Psoas muscle (tissue), 8 donors: ENCODE results near the gene RAI2. TPM values are rescaled to one million over a fixed set of nuclear protein-coding genes. Genes with fewer than 3 reads are reported as not detected.

Source experiments
- ATAC-seq, 4 donors: fragments of 200-7000 bp; cut with Tn5 transposase; one replicate each; pipeline ENCODE4 v1.9.1; 2020; ENCODE audit warnings: moderate library complexity in 3 of 4, mild to moderate bottlenecking in 2 of 4
- DNase-seq, 2 donors: peaks; one replicate each; pipeline ENCODE4 v3.0.0-alpha.2; 2020
- H3K27ac ChIP-seq: fragments of 200-600 bp; one replicate; pipeline ENCODE4 v1.8.0; 2022
- H3K27me3 ChIP-seq, 3 donors: fragments of 200-600 bp in 1 of 3; one replicate each; pipeline versions ENCODE4 v1.6.1 to v1.8.0; 2013 to 2022; ENCODE audit warnings: low read length in 2 of 3, mild to moderate bottlenecking in 2 of 3, moderate library complexity in 1 of 3; ENCODE audit not compliant: insufficient read depth in 3 of 3
- H3K36me3 ChIP-seq, 2 donors: fragments of 200-600 bp in 1 of 2; one replicate each; pipeline versions ENCODE4 v1.6.1 to v1.8.0; 2013 to 2022; ENCODE audit warnings: low read depth in 1 of 2, mild to moderate bottlenecking in 1 of 2, moderate library complexity in 1 of 2; ENCODE audit not compliant: insufficient read depth in 1 of 2
- H3K4me1 ChIP-seq: fragments of 200-600 bp; one replicate; pipeline ENCODE4 v1.8.0; 2022
- H3K4me3 ChIP-seq: fragments of 200-600 bp; one replicate; pipeline ENCODE4 v1.8.0; 2022; ENCODE audit warnings: mild to moderate bottlenecking
- H3K9me3 ChIP-seq: fragments of 200-600 bp; one replicate; pipeline ENCODE4 v1.8.0; 2022
- WGBS, 3 donors: extraction: QIAGEN DNeasy Blood & Tissue Kit; methylation state at CpG; one replicate each; pipeline versions ENCODE4 v1.1.6 to v1.1.7; 2013; 5-methylcytosine and 5-hydroxymethylcytosine counted together
- intact Hi-C, 2 donors: fragments of 100-400 bp; cut with DNase I; formaldehyde crosslinking; loops; one replicate each; pipeline versions ENCODE4 v1.11.0 to v1.14.2; 2022
- polyA plus RNA-seq, 3 donors: library from polyadenylated mRNA; stranded (reverse); fragments of 200-250 nt; gene quantifications; one replicate each; pipeline ENCODE4 v1.2.3, GENCODE V29; 2013
- total RNA-seq, 4 donors: library from RNA; stranded (reverse); fragmentation: NEBNext Ultra II Directional in 2 of 4; extraction: Animal tissue kit (Norgen Biotek cat#: 25700) in 2 of 4; gene quantifications; one replicate each; pipeline versions ENCODE4 v1.2.1 to v1.2.4, GENCODE V29; 2021 to 2023
- TF ChIP-seq, protein P1 (sequence below): fragments of 200-600 bp; IDR thresholded peaks from one replicate; pipeline ENCODE4 v1.8.0; 2022; ENCODE audit warnings: antibody characterized with exemption
- donor health status: healthy with polysubstance abuse.
- donor health status: DM: no; HTN: no; CAD: no; lungs with moderate emphysema.
- donor health status: Bipolar disorder and iron deficiency.
- donor health status: healthy.
- donor health status: DM: yes; HTN: yes; CAD: no.
- donor health status: DM: no; HTN: no; CAD: no.
- donor health status: DM: no; HTN: no; CAD: no.
- donor health status: DM: yes; HTN: yes; CAD: no.

The RAI2 gene
- total and polyA plus RNA-seq, 7 donors, result 3.2 to 6.3 (median 4.2) TPM

DNA sequence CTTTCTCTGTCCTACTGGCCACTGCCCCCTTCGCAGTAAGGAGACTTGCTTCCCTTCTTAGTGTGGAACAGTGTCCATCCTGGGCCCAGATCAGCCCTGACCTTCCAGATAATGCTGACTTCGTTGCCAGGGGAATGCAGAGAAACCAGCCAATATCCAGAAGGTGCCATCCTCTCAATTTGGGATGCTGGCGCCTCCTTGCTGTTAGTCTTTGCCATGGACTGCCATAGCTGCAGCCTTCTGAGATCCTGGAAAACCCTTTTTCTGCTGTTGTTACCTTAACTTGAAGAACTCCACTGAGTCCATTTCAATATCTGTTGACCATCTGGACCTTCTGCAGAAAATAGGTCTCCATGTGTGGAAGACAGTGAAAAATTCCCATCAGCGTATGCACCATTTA is 21.8 kb downstream of the RAI2 start:
- intact Hi-C loops, result no loop called here
- Histone ChIP-seq H3K27me3 (peaks cover 0 to 28% (median 0%) of the 10 kb centered on the region in 3 donors), H3K9me3 (no peaks in the 10 kb centered on the region), H3K4me1 (no peaks in the 10 kb centered on the region), H3K4me3 (no peak overlapping the region), H3K36me3 (no peaks in the 10 kb centered on the region), H3K27ac (no peak overlapping the region)
- ATAC-seq (no peak), DNase-seq (no peak)
- TF ChIP-seq, protein P1, sequence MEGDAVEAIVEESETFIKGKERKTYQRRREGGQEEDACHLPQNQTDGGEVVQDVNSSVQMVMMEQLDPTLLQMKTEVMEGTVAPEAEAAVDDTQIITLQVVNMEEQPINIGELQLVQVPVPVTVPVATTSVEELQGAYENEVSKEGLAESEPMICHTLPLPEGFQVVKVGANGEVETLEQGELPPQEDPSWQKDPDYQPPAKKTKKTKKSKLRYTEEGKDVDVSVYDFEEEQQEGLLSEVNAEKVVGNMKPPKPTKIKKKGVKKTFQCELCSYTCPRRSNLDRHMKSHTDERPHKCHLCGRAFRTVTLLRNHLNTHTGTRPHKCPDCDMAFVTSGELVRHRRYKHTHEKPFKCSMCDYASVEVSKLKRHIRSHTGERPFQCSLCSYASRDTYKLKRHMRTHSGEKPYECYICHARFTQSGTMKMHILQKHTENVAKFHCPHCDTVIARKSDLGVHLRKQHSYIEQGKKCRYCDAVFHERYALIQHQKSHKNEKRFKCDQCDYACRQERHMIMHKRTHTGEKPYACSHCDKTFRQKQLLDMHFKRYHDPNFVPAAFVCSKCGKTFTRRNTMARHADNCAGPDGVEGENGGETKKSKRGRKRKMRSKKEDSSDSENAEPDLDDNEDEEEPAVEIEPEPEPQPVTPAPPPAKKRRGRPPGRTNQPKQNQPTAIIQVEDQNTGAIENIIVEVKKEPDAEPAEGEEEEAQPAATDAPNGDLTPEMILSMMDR, result no peak
- 52 to 81% (median 75%) methylated on average over 4 of the region's 4 CpGs for WGBS, 3 donors

DNA sequence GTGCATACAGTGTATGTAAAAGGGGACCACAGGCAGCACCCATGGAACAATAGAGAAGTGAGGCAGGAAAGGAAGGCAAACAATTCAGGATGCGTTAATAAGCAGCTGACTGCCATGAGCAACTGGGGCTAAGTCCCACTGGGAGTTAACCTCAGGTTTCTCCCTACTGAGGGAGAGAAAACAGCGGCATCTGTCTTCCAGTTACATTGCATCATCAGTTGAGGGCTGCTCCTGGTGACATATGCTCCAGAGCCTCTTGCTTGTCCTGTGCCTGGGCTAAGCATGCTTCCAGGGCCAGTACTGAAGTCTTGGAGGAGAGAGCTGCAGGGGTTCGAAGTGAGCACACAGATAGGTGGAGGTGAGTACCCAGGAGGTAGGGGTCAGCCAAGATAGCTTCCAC is 24.3 kb downstream of the RAI2 start:
- intact Hi-C loops, result no loop called here
- peak in 2 of 4 donors; percentile 8 to 51 for ATAC-seq
- Histone ChIP-seq H3K4me1 (no peaks in the 10 kb centered on the region), H3K27me3 (peaks cover 0 to 28% (median 0%) of the 10 kb centered on the region in 3 donors), H3K36me3 (no peaks in the 10 kb centered on the region), H3K9me3 (no peaks in the 10 kb centered on the region), H3K27ac (no peak overlapping the region), H3K4me3 (no peak overlapping the region)
- DNase-seq, result no peak
- TF ChIP-seq, protein P1, result no peak
- WGBS, 3 donors, result 28 to 44% (median 35%) methylated on average over 3 of the region's 3 CpGs

DNA sequence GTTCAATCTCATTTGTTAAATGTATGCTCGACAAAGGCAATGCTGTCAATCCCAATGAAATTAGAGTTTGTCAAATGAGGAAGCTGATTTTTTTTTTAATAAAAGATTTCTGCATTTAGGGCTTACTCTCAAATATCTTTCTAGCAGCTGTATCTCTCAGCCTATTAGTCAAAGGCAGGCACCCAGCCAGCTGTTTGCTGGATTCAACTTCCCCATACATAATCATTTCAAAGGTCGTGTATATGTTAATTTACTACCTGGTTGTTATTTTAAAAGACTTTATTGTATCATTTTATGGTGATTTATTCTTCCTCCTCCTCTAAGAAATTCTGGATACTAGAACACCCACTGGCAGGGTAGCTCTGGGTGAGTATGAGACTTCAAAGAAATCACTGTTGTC is 27.1 kb downstream of the RAI2 start:
- ATAC-seq (no peak), DNase-seq (no peak)
- no peaks in the 10 kb centered on the region for H3K9me3 ChIP-seq
- no peak overlapping the region for H3K27ac ChIP-seq
- no peaks in the 10 kb centered on the region for H3K36me3 ChIP-seq
- no peaks in the 10 kb centered on the region for H3K4me1 ChIP-seq
- intact Hi-C loops, result no loop called here
- no peak overlapping the region for H3K4me3 ChIP-seq
- peaks cover 0 to 16% (median 0%) of the 10 kb centered on the region in 3 donors for H3K27me3 ChIP-seq
- TF ChIP-seq, protein P1, result no peak
- 24 to 42% (median 34%) methylated on average over 2 of the region's 2 CpGs for WGBS, 3 donors

DNA sequence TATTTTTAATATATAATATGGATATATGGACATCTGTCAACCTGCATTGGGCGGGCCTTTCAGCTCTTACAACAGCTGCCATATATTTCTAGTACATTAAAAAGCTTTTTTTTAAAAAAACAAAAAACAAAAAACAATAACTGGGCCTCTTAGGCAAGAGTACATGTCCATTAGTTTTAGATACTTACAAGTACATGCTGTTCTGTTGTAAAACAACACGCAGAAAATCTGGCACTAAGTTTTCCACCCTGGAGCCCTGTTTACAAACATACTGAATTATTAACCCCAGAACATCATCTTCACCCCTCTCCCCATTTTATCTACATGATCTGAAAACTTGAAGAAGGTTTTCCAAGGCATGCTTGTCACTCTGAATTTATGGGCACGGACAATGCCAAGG is 29.8 kb downstream of the RAI2 start:
- ATAC-seq (peak in 1 of 4 donors; percentile 51), DNase-seq (no peak)
- intact Hi-C loops, result no loop called here
- peaks cover 0 to 13% (median 0%) of the 10 kb centered on the region in 3 donors for H3K27me3 ChIP-seq
- no peaks in the 10 kb centered on the region for H3K4me1 ChIP-seq
- 48 to 73% (median 53%) methylated on average over 3 of the region's 3 CpGs for WGBS, 3 donors
- no peaks in the 10 kb centered on the region for H3K9me3 ChIP-seq
- no peaks in the 10 kb centered on the region for H3K36me3 ChIP-seq
- no peak overlapping the region for H3K4me3 ChIP-seq
- TF ChIP-seq, protein P1, result no peak
- no peak overlapping the region for H3K27ac ChIP-seq

DNA sequence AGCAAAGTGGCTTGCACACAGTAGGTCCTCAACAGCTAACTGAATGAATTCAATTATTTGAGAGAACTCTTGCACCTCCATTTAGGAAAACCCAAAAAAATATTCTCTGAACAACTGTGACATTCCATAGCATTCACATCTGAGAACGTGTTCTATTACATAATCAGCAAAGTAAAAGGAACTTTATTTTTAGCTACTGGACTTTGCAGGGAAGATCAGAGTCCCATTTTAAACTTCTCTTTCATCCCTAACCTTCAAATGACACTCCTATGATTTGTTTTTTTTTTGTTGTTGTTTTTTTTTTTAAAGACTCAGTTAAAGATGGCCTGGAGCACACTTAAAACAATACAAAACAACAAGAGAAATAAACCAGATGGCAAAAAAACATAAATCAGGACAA is 30.9 kb downstream of the RAI2 start:
- Histone ChIP-seq H3K4me3 (no peak overlapping the region), H3K9me3 (no peaks in the 10 kb centered on the region), H3K36me3 (no peaks in the 10 kb centered on the region), H3K27ac (no peak overlapping the region), H3K27me3 (peaks cover 0 to 13% (median 0%) of the 10 kb centered on the region in 3 donors), H3K4me1 (no peaks in the 10 kb centered on the region)
- ATAC-seq, result no peak
- intact Hi-C loops, result no loop called here
- DNase-seq, result no peak
- WGBS, 3 donors, result 9 to 15% (median 12%) methylated on average over 1 of the region's 1 CpG
- TF ChIP-seq, protein P1, result no peak
